Stimulated activated CD8-positive, alpha-beta memory T cell treated with anti-CD3 and anti-CD28 coated beads, Interleukin-7, amount 100 ng/mL, for 4 hours (primary cell): ENCODE results near the gene GATC.
"Not testable (repeated sequence)": the region's sequence is repeated elsewhere in the genome, so short reads cannot be mapped to it uniquely, and the experiment has no call there.

Experiments
- DNase-seq, 2 donors: peaks; one replicate each; pipeline ENCODE4 v3.0.0-alpha.2; 2020; ENCODE audit warnings: low read depth in 2 of 2

GATC gene

DNA sequence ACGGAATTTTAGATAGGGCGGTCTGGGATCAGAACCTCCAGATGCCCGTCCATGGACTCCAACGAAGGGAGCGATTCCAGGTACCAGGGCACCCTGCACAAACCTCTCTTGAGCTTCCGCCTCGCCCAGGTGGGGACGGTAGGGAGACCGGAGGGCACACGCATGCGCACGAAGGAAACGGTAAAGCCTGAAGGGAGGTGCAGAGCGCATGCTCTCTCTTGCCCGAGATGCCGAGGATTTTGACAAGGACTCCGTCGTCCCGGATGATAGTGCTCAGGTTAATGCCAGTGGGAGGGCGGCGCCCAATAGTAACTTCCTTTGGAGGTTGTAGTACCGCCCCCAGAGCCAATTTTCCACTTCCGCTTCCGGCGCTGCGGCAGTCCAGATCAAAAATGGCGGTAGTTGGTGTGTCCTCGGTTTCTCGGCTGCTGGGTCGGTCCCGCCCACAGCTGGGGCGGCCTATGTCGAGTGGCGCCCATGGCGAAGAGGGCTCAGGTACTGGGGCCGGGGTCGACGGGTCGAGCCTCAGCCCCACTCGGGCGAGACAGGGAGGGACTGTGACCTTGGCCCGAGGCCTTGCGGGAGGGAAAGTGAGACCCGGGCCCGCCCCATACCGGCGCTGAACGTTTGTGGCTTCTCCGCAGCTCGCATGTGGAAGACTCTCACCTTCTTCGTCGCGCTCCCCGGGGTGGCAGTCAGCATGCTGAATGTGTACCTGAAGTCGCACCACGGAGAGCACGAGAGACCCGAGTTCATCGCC is 8.3 kb upstream of the GATC start, which contains the start of gene COX6A1:
TSS of gene COX6A1 (plus strand) at position 379 of the 760 bp plus-strand sequence. CDS start at position 393, 14 bp downstream.
- DNase-seq, result peak; percentile 97 to 99

DNA sequence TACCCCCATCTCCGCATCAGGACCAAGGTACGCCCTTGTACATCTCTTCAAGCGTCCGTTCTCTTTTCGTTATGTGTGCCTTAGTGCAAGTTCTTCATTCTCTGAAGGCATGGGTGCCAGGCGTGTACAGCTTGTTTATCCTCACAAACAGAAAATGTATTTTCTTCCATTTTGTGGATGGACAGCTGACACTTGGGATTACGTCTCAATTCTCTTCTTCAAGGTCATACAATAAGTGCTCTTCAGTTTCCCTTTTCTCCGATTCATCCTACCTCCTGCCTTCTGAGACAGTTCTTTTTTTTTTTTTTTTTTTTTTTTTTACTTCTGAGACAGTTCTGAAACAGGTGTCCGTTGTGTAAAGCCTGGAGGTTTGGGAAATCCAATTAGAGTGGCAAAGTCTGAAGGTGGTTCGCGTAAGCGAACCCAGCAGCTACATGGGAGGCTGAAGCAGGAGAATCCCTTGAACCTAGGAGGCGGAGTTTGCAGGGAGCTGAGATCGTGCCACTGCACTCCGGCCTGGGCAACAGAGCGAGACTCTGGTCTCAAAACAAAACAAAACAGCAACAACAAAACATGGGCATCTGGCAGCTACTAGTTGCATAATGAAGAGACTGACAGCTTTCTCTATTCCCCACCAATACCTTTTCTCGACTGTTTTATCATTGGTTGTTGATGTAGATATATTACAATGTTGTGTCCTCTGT is 7.6 kb upstream of the GATC start:
- no peak for DNase-seq

GRCh38 chr12:120439646-120440247 is 6.5 kb upstream of the GATC start:
- DNase-seq, result peak; percentile 61 to 62

GRCh38 chr12:120444676-120445075 is 1.6 kb upstream of the GATC start:
- no peak for DNase-seq

DNA sequence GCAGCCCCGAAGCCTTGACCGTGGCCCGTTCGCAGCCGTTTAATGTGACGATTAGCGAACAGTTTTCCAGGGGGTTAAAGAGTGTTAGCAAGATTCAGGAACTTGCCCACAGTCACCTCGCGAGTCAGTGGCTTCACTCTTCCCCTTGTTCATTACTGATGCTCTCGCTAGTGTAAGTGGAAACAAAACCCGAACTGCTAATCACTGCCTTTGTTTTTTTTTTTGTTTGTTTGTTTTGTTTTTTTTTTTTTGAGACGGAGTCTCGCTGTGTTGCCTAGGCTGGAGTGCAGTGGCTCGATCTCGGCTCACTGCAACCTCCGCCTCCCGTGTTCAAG is 567 bp downstream of the GATC start:
- DNase-seq, result not testable (repeated sequence)

- no peak for DNase-seq
These were observed 1.7 kb downstream of the GATC start for GRCh38 chr12:120447992-120448391.

- not testable (repeated sequence) for DNase-seq
These were observed 6.3 kb downstream of the GATC start for GRCh38 chr12:120452524-120452923.

GRCh38 chr12:120453060-120453750 is 7.0 kb downstream of the GATC start:
- DNase-seq, result no peak

- no peak for DNase-seq
These were observed 7.7 kb downstream of the GATC start for GRCh38 chr12:120453977-120454376.

DNA sequence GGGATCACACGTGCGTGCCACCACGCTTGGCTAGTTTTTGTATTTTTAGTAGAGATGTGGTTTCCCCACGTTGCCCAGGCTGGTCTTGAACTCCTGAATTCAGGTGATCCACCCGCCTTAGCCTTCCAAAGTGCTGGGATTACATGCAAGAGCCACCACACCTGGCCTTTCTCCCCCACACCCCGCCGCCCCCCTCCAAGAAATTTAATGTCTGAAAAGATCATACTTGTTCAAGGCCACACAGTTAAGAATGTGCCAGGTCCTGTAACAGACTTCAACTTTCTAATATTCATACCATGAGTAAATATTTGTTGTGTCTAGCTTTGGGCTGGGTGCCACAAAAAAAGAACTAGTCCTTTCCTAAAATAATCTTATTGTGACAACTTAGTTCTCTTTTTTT is 9.1 kb downstream of the GATC start:
- DNase-seq, result no peak

DNA sequence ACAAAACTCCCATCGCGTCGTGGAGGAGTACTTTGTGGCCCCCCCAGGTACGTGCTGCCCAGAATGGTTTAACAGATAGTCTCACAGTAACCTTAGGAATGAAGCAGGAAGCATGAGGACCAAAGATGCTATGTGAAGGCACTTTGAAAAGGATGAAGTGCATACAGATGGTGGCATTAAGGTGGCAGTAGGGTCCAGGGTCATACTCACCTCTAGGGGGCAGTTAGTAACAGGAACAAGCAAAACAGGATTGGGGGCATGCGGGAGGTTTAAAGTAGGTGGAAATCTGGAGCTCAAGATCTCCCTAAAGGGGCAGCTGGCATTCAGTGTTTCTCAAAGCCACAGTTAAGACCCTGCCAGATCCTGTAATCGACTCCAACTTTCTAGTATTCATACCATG is 10.9 kb downstream of the GATC start:
- no peak for DNase-seq

DNA sequence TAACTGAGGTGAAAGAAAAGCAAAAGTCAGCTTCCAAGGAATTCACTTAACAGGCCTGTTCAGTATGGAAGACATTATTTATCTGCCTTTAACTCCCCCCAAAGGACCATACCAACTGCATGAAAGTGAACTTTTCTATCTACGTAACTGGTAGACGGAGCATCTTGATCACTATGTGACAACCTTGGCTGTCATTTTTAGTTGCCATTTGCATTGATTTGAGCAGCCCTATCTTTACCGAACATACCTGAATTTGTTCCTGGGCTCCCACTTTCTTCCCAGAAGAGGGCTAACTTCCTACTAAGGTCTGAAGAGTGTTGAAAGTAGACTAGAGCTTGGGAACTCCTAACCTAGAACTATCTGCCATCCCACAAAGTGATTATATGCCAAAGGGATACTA is 13.9 kb downstream of the GATC start:
- DNase-seq, result no peak

DNA sequence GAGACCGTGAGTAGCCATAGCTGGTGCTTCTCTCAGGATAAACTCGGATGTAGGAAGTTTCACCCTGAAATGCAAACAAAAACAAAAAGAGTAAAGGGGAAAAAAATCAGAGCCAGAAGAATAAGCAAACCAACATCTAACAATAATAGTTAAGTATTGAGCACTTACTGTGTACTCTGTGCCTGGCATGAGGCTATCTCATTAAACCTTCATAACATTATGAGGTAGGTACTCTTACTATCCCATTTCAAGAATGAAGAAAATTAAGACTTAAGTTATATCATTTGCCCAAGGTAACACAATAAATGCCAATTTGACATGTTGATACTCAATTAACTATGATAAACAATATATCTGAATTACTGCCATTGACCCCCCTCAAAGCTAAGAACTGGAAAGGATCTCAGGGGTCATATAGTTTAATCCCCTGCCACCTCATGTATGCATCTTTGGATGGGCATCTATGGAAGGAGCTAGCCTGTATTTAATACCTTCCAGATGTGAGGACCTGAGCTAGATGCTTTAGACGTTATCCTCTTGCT is 15.9 kb downstream of the GATC start:
- no peak for DNase-seq

DNA sequence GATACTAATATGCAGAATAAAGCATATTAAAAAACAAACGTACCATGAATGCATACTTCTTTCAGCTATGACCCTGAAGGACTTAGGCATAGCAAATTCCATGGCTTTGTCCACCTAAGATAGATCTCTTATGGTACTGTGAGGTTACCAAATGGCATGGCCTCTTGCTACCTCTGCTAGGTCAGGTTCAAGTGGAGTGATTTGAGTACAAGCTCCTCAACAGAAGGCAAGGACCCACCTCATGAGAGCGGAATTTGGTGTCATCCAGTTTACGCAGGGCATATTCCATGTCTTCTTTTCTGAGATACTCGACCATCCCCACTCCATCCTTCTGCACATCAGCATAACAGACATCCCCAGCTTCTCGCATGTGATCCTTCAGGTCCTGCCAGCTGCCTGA is 17.5 kb downstream of the GATC start:
- no peak for DNase-seq

DNA sequence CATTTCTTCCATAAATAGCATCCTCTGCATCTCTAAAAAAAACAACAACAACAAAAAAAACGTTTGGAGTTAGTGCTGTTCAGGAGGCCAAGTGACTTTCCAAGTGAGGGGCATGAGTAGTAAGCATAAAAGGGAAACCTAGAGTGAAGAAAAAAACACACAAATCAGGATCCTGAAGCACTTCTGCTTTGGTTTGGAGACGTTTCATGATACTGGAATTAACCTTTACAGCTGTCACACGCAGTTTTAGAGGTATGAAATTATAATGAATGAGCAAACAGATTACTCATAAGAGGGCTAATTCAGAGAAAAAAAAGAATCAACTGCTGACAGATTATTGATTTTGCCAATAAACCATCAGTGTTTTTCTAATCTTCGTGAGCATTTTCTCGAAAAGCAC is 19.5 kb downstream of the GATC start:
- DNase-seq, result no peak

GRCh38 chr12:120466560-120467315 is 20.5 kb downstream of the GATC start:
- DNase-seq, result peak in 1 of 2 donors; percentile 30

- no peak for DNase-seq
These were observed 21.2 kb downstream of the GATC start for GRCh38 chr12:120467439-120467838.

- DNase-seq, result peak in 1 of 2 donors; percentile 0
These were observed 22.1 kb downstream of the GATC start for GRCh38 chr12:120468325-120468820.

- peak; percentile 28 to 53 for DNase-seq
These were observed 22.7 kb downstream of the GATC start for GRCh38 chr12:120468821-120469449.

GRCh38 chr12:120469450-120470149 is 23.4 kb downstream of the GATC start, which contains the start of gene SRSF9:
Gene SRSF9 (minus strand): TSS chr12:120469748. CDS start chr12:120469609, 139 bp downstream.
- DNase-seq, result peak; percentile 93 to 96
